ENCODE results near the gene SREBF2. TPM values are rescaled to one million over a fixed set of nuclear protein-coding genes. Genes with fewer than 3 reads are reported as not detected.

The SREBF2 gene
- total and polyA plus RNA-seq, 2 donors: 15.8 to 41.0 TPM

GRCh38 chr22:41844513-41844912, 11.6 kb downstream of the SREBF2 start:
- no peak overlapping the region for H3K27ac ChIP-seq (ENCODE audit: low read depth in 1 of 2, low read length in 1 of 2)
- no peak overlapping the region for H3K4me3 ChIP-seq (ENCODE audit: low read length in 2 of 2)
- 93% methylated on average over 3 of the region's 3 CpGs for WGBS
- no peaks in the 10 kb centered on the region for H3K27me3 ChIP-seq (ENCODE audit: control insufficient read depth in 2 of 2, insufficient read depth in 1 of 2, low read length in 1 of 2)
- peaks cover 10 to 48% of the 10 kb centered on the region in 2 donors for H3K36me3 ChIP-seq (ENCODE audit: control insufficient read depth in 2 of 2, insufficient read depth in 2 of 2, low read length in 1 of 2)
- no peak for DNase-seq (ENCODE audit: low read depth in 6 of 9, low spot score in 9 of 9)
- H3K9me3 ChIP-seq (ENCODE audit: control insufficient read depth in 2 of 2, insufficient read depth in 1 of 2, low read length in 1 of 2): no peaks in the 10 kb centered on the region
- peaks cover 5 to 32% of the 10 kb centered on the region in 2 donors for H3K4me1 ChIP-seq (ENCODE audit: control insufficient read depth in 2 of 2, insufficient read depth in 2 of 2, low read length in 2 of 2)

DNA sequence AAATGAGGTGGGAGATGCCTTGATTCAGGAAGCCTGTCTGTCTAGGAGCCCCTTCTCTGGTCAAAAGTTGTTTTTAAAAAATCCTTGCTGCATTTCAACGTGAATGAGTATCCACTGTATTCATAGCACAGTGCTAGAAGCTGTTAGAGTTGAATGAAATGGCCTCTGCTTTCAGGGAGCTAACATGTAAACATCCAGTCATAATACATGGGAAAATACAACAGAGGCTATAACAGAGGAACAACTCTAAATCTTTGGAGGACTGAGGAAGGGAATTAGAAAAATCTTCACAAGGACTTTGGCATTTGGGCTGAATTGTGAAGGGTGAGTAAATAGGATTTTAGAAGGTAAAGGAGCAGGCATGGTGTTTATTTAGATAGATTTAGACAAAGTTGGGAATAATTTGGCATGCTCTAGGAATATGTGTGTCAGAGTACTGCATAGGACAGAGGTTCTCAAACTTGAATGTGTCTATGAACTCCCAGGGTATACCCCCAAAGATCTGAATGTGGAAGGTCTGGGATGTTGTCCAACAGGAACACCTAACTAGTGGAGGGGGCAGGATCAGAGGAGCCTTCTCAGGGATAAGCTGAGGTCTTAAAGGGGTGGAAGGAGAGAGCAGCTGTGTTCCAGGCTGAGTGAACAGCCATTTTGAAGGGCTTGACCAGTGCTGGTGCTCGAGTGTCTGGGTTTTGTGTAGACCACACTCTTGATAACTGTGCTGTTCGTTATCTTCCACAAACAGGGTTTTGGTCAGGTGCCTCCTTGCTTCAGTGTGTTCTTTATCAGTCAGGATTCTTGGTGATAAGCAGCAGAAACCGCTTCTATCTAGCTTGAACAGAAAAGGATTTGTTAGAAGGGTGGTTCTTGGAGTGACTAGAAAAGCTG, 12.7 kb downstream of the SREBF2 start:
- WGBS: 92% methylated on average over 4 of the region's 4 CpGs
- Histone ChIP-seq H3K36me3 (ENCODE audit: control insufficient read depth in 2 of 2, insufficient read depth in 2 of 2, low read length in 1 of 2) (peaks cover 10 to 41% of the 10 kb centered on the region in 2 donors), H3K27me3 (ENCODE audit: control insufficient read depth in 2 of 2, insufficient read depth in 1 of 2, low read length in 1 of 2) (no peaks in the 10 kb centered on the region), H3K4me3 (ENCODE audit: low read length in 2 of 2) (no peak overlapping the region), H3K9me3 (ENCODE audit: control insufficient read depth in 2 of 2, insufficient read depth in 1 of 2, low read length in 1 of 2) (no peaks in the 10 kb centered on the region), H3K4me1 (ENCODE audit: control insufficient read depth in 2 of 2, insufficient read depth in 2 of 2, low read length in 2 of 2) (peaks cover 5 to 32% of the 10 kb centered on the region in 2 donors), H3K27ac (ENCODE audit: low read depth in 1 of 2, low read length in 1 of 2) (no peak overlapping the region)
- DNase-seq (ENCODE audit: low read depth in 6 of 9, low spot score in 9 of 9): no peak

DNA sequence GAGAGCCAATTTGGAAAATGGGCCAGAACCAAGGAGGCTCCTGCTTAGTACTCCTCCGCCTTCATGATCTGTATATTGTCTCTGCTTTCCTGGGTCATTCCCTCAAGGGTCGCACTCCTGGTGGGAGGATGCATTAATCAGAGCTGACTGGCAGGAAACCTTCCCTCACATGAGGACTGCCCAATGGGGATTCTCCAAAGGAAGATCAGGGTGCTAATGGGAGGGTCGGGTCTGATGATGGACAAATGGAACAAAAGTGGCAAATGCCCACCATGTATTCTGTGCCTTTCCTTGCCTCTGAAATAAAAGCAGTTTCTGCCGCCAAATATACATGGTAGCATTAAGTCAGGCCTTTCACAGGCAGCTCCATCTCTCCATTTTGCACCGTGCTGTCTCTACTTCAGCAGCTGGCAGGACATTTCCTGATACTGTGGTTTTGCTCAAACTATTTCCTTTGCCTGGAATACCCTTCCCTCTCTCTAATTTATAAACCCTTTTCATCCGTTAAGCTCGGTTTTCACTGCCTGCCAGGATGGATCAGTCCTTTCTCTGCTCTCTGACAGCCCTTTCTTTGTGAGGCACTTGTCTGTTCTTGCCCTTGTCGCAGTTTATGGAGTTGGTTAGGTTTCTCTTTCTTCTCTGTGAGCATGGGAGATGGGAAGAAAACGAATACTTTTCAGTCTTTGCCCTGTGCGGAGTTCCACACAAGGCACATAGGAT, 13.5 kb downstream of the SREBF2 start:
- no peak overlapping the region for H3K4me3 ChIP-seq (ENCODE audit: low read length in 2 of 2)
- H3K4me1 ChIP-seq (ENCODE audit: control insufficient read depth in 2 of 2, insufficient read depth in 2 of 2, low read length in 2 of 2): peaks cover 5 to 32% of the 10 kb centered on the region in 2 donors
- no peak overlapping the region for H3K27ac ChIP-seq (ENCODE audit: low read depth in 1 of 2, low read length in 1 of 2)
- no peak for DNase-seq (ENCODE audit: low read depth in 6 of 9, low spot score in 9 of 9)
- H3K27me3 ChIP-seq (ENCODE audit: control insufficient read depth in 2 of 2, insufficient read depth in 1 of 2, low read length in 1 of 2): no peaks in the 10 kb centered on the region
- WGBS: 85% methylated on average over 10 of the region's 10 CpGs
- peaks cover 3 to 33% of the 10 kb centered on the region in 2 donors for H3K36me3 ChIP-seq (ENCODE audit: control insufficient read depth in 2 of 2, insufficient read depth in 2 of 2, low read length in 1 of 2)
- no peaks in the 10 kb centered on the region for H3K9me3 ChIP-seq (ENCODE audit: control insufficient read depth in 2 of 2, insufficient read depth in 1 of 2, low read length in 1 of 2)

- Histone ChIP-seq H3K4me1 (ENCODE audit: control insufficient read depth in 2 of 2, insufficient read depth in 2 of 2, low read length in 2 of 2) (peaks cover 5 to 32% of the 10 kb centered on the region in 2 donors), H3K27ac (ENCODE audit: low read depth in 1 of 2, low read length in 1 of 2) (no peak overlapping the region), H3K27me3 (ENCODE audit: control insufficient read depth in 2 of 2, insufficient read depth in 1 of 2, low read length in 1 of 2) (no peaks in the 10 kb centered on the region), H3K36me3 (ENCODE audit: control insufficient read depth in 2 of 2, insufficient read depth in 2 of 2, low read length in 1 of 2) (peaks cover 3 to 29% of the 10 kb centered on the region in 2 donors), H3K9me3 (ENCODE audit: control insufficient read depth in 2 of 2, insufficient read depth in 1 of 2, low read length in 1 of 2) (no peaks in the 10 kb centered on the region), H3K4me3 (ENCODE audit: low read length in 2 of 2) (no peak overlapping the region)
- DNase-seq (ENCODE audit: low read depth in 6 of 9, low spot score in 9 of 9): no peak
- WGBS: 83% methylated on average over 2 of the region's 2 CpGs
Observed at GRCh38 chr22:41847300-41847699, 14.4 kb downstream of the SREBF2 start.

GRCh38 chr22:41848468-41848867, 15.6 kb downstream of the SREBF2 start:
- H3K27me3 ChIP-seq (ENCODE audit: control insufficient read depth in 2 of 2, insufficient read depth in 1 of 2, low read length in 1 of 2): no peaks in the 10 kb centered on the region
- peaks cover 3 to 19% of the 10 kb centered on the region in 2 donors for H3K36me3 ChIP-seq (ENCODE audit: control insufficient read depth in 2 of 2, insufficient read depth in 2 of 2, low read length in 1 of 2)
- no peak for DNase-seq (ENCODE audit: low read depth in 6 of 9, low spot score in 9 of 9)
- H3K27ac ChIP-seq (ENCODE audit: low read depth in 1 of 2, low read length in 1 of 2): no peak overlapping the region
- WGBS: 70% methylated on average over 5 of the region's 5 CpGs
- H3K4me1 ChIP-seq (ENCODE audit: control insufficient read depth in 2 of 2, insufficient read depth in 2 of 2, low read length in 2 of 2): peaks cover 5 to 28% of the 10 kb centered on the region in 2 donors
- no peaks in the 10 kb centered on the region for H3K9me3 ChIP-seq (ENCODE audit: control insufficient read depth in 2 of 2, insufficient read depth in 1 of 2, low read length in 1 of 2)
- H3K4me3 ChIP-seq (ENCODE audit: low read length in 2 of 2): no peak overlapping the region

DNA sequence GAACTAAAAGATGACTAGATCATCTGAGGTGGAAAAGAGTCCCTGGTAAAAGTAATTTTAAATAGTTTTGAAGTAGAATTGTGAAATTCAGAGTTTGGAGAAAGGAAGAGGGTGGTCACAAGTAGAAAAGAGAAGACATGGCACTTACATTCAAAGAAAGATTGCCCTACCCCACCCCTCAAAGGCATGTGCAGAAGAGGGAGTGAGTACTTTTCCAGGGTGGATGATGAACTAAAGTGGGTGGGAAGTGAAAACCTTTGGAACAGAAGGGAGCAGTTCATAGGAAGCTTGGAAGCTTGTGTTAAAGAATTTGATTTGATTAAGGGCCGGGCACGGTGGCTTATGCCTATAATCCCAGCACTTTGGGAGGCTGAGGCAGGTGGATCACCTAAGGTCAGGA, 23.6 kb downstream of the SREBF2 start:
- H3K4me1 ChIP-seq (ENCODE audit: control insufficient read depth in 2 of 2, insufficient read depth in 2 of 2, low read length in 2 of 2): peaks cover 0 to 3% of the 10 kb centered on the region in 2 donors
- no peaks in the 10 kb centered on the region for H3K9me3 ChIP-seq (ENCODE audit: control insufficient read depth in 2 of 2, insufficient read depth in 1 of 2, low read length in 1 of 2)
- H3K27ac ChIP-seq (ENCODE audit: low read depth in 1 of 2, low read length in 1 of 2): no peak overlapping the region

GRCh38 chr22:41857155-41857859, 24.4 kb downstream of the SREBF2 start:
- H3K36me3 ChIP-seq (ENCODE audit: control insufficient read depth in 2 of 2, insufficient read depth in 2 of 2, low read length in 1 of 2): peaks cover 0 to 10% of the 10 kb centered on the region in 2 donors
- H3K4me1 ChIP-seq (ENCODE audit: control insufficient read depth in 2 of 2, insufficient read depth in 2 of 2, low read length in 2 of 2): peaks cover 0 to 4% of the 10 kb centered on the region in 2 donors
- no peak overlapping the region for H3K4me3 ChIP-seq (ENCODE audit: low read length in 2 of 2)
- H3K27ac ChIP-seq (ENCODE audit: low read depth in 1 of 2, low read length in 1 of 2): peak overlapping the region in 1 of 2 donors; percentile 45
- no peaks in the 10 kb centered on the region for H3K9me3 ChIP-seq (ENCODE audit: control insufficient read depth in 2 of 2, insufficient read depth in 1 of 2, low read length in 1 of 2)
- 62% methylated on average over 7 of the region's 7 CpGs for WGBS
- H3K27me3 ChIP-seq (ENCODE audit: control insufficient read depth in 2 of 2, insufficient read depth in 1 of 2, low read length in 1 of 2): no peaks in the 10 kb centered on the region
- DNase-seq (ENCODE audit: low read depth in 6 of 9, low spot score in 9 of 9): peak in 7 of 9 donors; percentile 33 to 76 (median 52)

More for the DNA sequence above, 23.6 kb downstream of the SREBF2 start:
- H3K4me3 ChIP-seq (ENCODE audit: low read length in 2 of 2): no peak overlapping the region
- H3K27me3 ChIP-seq (ENCODE audit: control insufficient read depth in 2 of 2, insufficient read depth in 1 of 2, low read length in 1 of 2): no peaks in the 10 kb centered on the region
- 98% methylated on average over 2 of the region's 2 CpGs for WGBS
- DNase-seq (ENCODE audit: low read depth in 6 of 9, low spot score in 9 of 9): no peak
- H3K36me3 ChIP-seq (ENCODE audit: control insufficient read depth in 2 of 2, insufficient read depth in 2 of 2, low read length in 1 of 2): peaks cover 0 to 11% of the 10 kb centered on the region in 2 donors

GRCh38 chr22:41857860-41858199, 24.9 kb downstream of the SREBF2 start:
- no peak for DNase-seq (ENCODE audit: low read depth in 6 of 9, low spot score in 9 of 9)
- peaks cover 0 to 8% of the 10 kb centered on the region in 2 donors for H3K36me3 ChIP-seq (ENCODE audit: control insufficient read depth in 2 of 2, insufficient read depth in 2 of 2, low read length in 1 of 2)
- H3K4me1 ChIP-seq (ENCODE audit: control insufficient read depth in 2 of 2, insufficient read depth in 2 of 2, low read length in 2 of 2): peaks cover 0 to 10% of the 10 kb centered on the region in 2 donors
- no peaks in the 10 kb centered on the region for H3K9me3 ChIP-seq (ENCODE audit: control insufficient read depth in 2 of 2, insufficient read depth in 1 of 2, low read length in 1 of 2)
- no peak overlapping the region for H3K27ac ChIP-seq (ENCODE audit: low read depth in 1 of 2, low read length in 1 of 2)
- H3K27me3 ChIP-seq (ENCODE audit: control insufficient read depth in 2 of 2, insufficient read depth in 1 of 2, low read length in 1 of 2): no peaks in the 10 kb centered on the region
- no peak overlapping the region for H3K4me3 ChIP-seq (ENCODE audit: low read length in 2 of 2)

Data from thymus (tissue), 11 donors.